RWPE2 (cell line): ENCODE results near the gene LYRM7.

Experiments
- ATAC-seq: fragments of 200-7000 bp; cut with Tn5 transposase; 3 replicates; pipeline ENCODE4 v1.9.1; 2021; ENCODE audit warnings: low read depth
- DNase-seq: peaks from one replicate; pipeline ENCODE4 v3.0.0-alpha.2; 2020; ENCODE audit warnings: low spot score
- H3K27ac ChIP-seq: fragments of 450-650 bp; 2 replicates; pipeline ENCODE4 v1.5.1; 2017; ENCODE audit warnings: mild to moderate bottlenecking; ENCODE audit not compliant: poor library complexity, severe bottlenecking
- H3K27me3 ChIP-seq: fragments of 250-450 bp; sonication (Bioruptor Pico); 2 replicates; pipeline ENCODE4 v1.5.1; 2021; ENCODE audit warnings: mild to moderate bottlenecking, moderate library complexity; ENCODE audit not compliant: insufficient read depth, poor library complexity, severe bottlenecking
- H3K36me3 ChIP-seq: fragments of 250-450 bp; sonication (Bioruptor Pico); 2 replicates; pipeline ENCODE4 v1.5.1; 2020; ENCODE audit warnings: low read depth, mild to moderate bottlenecking, moderate library complexity
- H3K4me1 ChIP-seq: fragments of 250-450 bp; sonication (Bioruptor Pico); 2 replicates; pipeline ENCODE4 v1.5.1; 2021; ENCODE audit warnings: mild to moderate bottlenecking, moderate library complexity; ENCODE audit not compliant: insufficient read depth, poor library complexity, severe bottlenecking
- H3K4me3 ChIP-seq: fragments of 250-450 bp; sonication (Bioruptor Pico); 2 replicates; pipeline ENCODE4 v1.5.1; 2021; ENCODE audit warnings: mild to moderate bottlenecking, moderate library complexity; ENCODE audit not compliant: severe bottlenecking
- H3K9me3 ChIP-seq: fragments of 250-450 bp; sonication (Bioruptor Pico); 2 replicates; pipeline ENCODE4 v1.5.1; 2021; ENCODE audit warnings: mild to moderate bottlenecking, moderate library complexity; ENCODE audit not compliant: severe bottlenecking
- TF ChIP-seq, protein P1 (sequence below): fragments of 450-650 bp; IDR thresholded peaks from one replicate; pipeline ENCODE4 v1.5.1; 2017; ENCODE audit warnings: mild to moderate bottlenecking, moderate library complexity; ENCODE audit not compliant: poor library complexity, severe bottlenecking

LYRM7 gene

DNA sequence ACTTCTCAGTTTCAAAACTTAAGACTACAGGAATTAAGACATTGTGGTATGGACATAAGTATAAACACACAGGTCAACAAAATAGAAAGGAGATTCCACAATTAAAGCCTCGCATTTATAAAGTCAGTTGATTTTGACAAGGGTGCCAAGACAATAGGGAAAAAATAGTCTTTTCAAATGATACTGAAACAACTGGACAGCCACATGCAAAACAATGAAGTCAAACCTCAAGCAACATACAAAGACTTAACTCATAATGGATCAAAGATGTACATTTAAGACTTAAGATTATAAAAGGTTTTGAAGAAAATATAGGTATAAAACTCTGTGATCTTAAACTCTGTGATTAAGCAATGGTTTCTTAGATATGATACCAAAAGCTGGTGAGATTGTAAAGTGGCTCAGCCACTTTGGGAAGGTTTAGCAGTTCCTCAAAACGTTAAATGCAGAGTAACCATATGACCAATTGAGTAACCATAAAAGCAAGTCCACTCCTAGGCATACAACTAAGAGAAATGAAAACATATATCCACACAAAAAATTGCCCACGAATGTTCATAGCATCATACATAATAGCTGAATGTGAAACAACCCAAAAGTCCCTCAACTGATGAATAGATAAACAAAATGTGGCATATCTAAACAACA lies 27.6 kb upstream of the LYRM7 start:
- DNase-seq (no peak), ATAC-seq (no peak)
- H3K27me3 ChIP-seq, result no peaks in the 10 kb centered on the region
- no peak overlapping the region for H3K27ac ChIP-seq
- no peak overlapping the region for H3K4me3 ChIP-seq
- H3K9me3 ChIP-seq, result no peaks in the 10 kb centered on the region
- TF ChIP-seq, protein P1, sequence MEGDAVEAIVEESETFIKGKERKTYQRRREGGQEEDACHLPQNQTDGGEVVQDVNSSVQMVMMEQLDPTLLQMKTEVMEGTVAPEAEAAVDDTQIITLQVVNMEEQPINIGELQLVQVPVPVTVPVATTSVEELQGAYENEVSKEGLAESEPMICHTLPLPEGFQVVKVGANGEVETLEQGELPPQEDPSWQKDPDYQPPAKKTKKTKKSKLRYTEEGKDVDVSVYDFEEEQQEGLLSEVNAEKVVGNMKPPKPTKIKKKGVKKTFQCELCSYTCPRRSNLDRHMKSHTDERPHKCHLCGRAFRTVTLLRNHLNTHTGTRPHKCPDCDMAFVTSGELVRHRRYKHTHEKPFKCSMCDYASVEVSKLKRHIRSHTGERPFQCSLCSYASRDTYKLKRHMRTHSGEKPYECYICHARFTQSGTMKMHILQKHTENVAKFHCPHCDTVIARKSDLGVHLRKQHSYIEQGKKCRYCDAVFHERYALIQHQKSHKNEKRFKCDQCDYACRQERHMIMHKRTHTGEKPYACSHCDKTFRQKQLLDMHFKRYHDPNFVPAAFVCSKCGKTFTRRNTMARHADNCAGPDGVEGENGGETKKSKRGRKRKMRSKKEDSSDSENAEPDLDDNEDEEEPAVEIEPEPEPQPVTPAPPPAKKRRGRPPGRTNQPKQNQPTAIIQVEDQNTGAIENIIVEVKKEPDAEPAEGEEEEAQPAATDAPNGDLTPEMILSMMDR, result no peak
- no peaks in the 10 kb centered on the region for H3K4me1 ChIP-seq
- H3K36me3 ChIP-seq, result no peaks in the 10 kb centered on the region

DNA sequence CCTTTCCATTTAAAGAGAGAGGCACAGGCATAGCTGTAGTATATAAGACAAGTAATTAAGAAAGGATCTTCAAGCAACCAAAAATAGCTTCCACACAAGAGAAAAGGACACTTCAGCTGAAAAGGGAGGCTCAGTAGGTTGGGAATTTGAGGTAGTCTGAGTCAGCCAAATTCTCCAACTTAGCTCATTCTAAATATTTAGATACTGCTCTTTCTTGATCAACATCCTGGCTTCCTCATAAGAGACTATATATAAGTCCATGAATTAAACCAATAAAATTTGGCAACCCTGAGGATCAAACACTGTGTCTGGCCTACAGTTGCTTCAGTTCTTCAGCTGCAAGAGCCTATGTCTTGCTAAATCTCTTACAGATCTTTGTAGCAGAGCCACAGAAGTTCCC lies 23.5 kb upstream of the LYRM7 start:
- TF ChIP-seq, protein P1, result no peak
- no peak for ATAC-seq

DNA sequence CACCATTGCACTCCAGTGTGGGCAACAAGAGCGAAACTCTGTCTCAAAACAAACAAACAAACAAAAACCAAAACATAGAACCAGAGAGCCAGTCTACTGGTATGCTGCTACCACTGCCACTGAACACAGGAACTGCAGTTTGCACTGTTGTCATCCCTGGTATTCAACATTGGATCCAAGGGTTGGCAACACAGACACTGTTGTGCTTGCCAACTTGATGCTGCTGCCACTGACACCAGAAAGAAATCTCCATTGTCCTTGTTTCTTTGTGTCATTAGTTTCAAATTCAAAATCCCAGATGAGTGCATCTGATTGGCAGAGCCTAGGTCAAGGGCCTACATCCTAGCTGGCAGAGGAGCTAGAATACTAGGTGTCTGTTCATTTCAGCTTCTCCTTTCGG lies 21.9 kb upstream of the LYRM7 start:
- Histone ChIP-seq H3K4me3 (no peak overlapping the region), H3K27ac (no peak overlapping the region), H3K4me1 (no peaks in the 10 kb centered on the region), H3K9me3 (no peaks in the 10 kb centered on the region), H3K27me3 (no peaks in the 10 kb centered on the region), H3K36me3 (no peaks in the 10 kb centered on the region)
- ATAC-seq, result no peak
- no peak for DNase-seq
- TF ChIP-seq, protein P1, result no peak

More for the DNA sequence above, 23.5 kb upstream of the LYRM7 start:
- H3K4me1 ChIP-seq, result no peaks in the 10 kb centered on the region
- H3K27ac ChIP-seq, result no peak overlapping the region
- no peak for DNase-seq
- no peaks in the 10 kb centered on the region for H3K27me3 ChIP-seq
- no peaks in the 10 kb centered on the region for H3K36me3 ChIP-seq
- no peak overlapping the region for H3K4me3 ChIP-seq
- no peaks in the 10 kb centered on the region for H3K9me3 ChIP-seq

DNA sequence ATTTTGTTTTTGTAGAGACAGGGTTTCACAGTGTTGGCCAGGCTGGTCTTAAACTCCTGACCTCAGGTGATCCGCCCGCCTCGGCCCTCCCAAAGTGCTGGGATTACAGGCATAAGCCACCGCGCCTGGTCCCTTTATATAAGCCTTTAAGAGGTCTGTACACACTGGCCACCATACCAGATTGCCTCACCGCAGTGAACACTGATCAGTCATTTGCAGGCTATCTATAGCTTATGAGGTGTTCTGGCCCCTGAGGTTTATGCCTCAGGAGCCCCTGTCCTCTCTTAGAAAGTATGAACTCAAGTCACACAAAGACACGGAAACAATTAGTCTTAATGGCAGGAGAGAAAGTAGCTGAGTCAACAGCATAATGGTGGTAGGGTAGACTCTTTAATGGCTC lies 20.3 kb upstream of the LYRM7 start:
- H3K27me3 ChIP-seq, result no peaks in the 10 kb centered on the region
- DNase-seq (no peak), ATAC-seq (no peak)
- TF ChIP-seq, protein P1, result no peak
- no peak overlapping the region for H3K27ac ChIP-seq
- no peaks in the 10 kb centered on the region for H3K9me3 ChIP-seq
- H3K36me3 ChIP-seq, result no peaks in the 10 kb centered on the region
- no peak overlapping the region for H3K4me3 ChIP-seq
- no peaks in the 10 kb centered on the region for H3K4me1 ChIP-seq

DNA sequence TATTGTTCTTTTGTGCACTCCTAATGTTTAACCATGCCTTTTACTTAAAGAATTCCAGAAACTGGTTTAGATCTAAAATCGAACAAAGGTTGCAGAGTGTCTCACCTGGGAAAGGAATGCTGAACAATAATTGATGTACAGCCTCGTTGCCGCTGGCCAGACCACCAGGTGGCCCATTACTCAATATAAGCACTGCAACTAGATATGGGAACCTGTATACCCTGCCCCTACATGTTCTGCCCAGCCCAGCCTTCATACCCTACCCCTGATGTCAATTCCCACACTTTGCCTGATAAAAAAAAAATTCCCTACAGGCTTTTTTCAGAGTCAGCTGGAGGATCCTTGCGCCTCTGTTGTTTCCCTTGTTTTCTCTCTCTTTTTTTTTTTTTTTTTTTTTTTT lies 19.5 kb upstream of the LYRM7 start:
- DNase-seq (no peak), ATAC-seq (no peak)
- H3K4me1 ChIP-seq, result no peaks in the 10 kb centered on the region
- no peaks in the 10 kb centered on the region for H3K36me3 ChIP-seq
- H3K27me3 ChIP-seq, result no peaks in the 10 kb centered on the region
- no peak overlapping the region for H3K4me3 ChIP-seq
- TF ChIP-seq, protein P1, result no peak
- H3K27ac ChIP-seq, result no peak overlapping the region
- no peaks in the 10 kb centered on the region for H3K9me3 ChIP-seq
